ENCODE measurements around the gene TIGD3. TPM values are rescaled to one million over a fixed set of nuclear protein-coding genes. Genes with fewer than 3 reads are reported as not detected.

The TIGD3 gene
- total and polyA plus RNA-seq, 9 of the 15 experiments (the other 6 are each of a cell fraction or from before 2014, with no cell fraction given): 0.06 to 1.3 (median 0.56) TPM

GRCh38 chr11:65341856-65342255 lies 12.7 kb upstream of the TIGD3 start:
- no peak overlapping the region for H3K9ac ChIP-seq (ENCODE audit: insufficient read depth in 1 of 2, low read depth in 2 of 2, low read length in 2 of 2)
- H3K27me3 ChIP-seq (ENCODE audit: control insufficient read depth in 2 of 2, insufficient read depth in 2 of 2, low read length in 2 of 2): no peaks in the 10 kb centered on the region
- peaks cover 32% of the 10 kb centered on the region for H3K79me2 ChIP-seq (ENCODE audit: control insufficient read depth, insufficient read depth, low read length)
- ChIA-PET CTCF (ENCODE audit: low intra/inter-chr PET ratio) (no interaction called here), POLR2A (interaction anchor here (0.6 to 1.5 kb wide), 8 partner anchors 8 to 557 kb away, joined by 3 to 6 read pairs (median 3); partner anchors contain the start of genes DPF2 and TIGD3)
- 93% methylated on average over 3 of the region's 3 CpGs for WGBS (ENCODE audit: insufficient coverage, low coverage, missing lambda C conversion rate)
- H3K4me2 ChIP-seq (ENCODE audit: insufficient read depth, low read length): no peak overlapping the region
- H3K27ac ChIP-seq (ENCODE audit: extremely low read depth, low read depth, low read length): no peak overlapping the region
- no peaks in the 10 kb centered on the region for H3K9me1 ChIP-seq (ENCODE audit: control insufficient read depth, insufficient read depth, low read length)
- TF ChIP-seq IFI16 (CRISPR knock-in tag; IDR thresholded peaks at IDR 0.05) (no peak), ZNF592 (IDR thresholded peaks at IDR 0.05) (no peak), CREB3L1 (IDR thresholded peaks at IDR 0.05; ENCODE audit: borderline replicate concordance, low read depth) (no peak), CHD1 (IDR thresholded peaks at IDR 0.05; ENCODE audit: low read length) (no peak), RUNX1 (IDR thresholded peaks at IDR 0.05; ENCODE audit: low read depth) (no peak), GATA2 (CRISPR knock-in tag; IDR thresholded peaks at IDR 0.05) (no peak), EP300 (IDR thresholded peaks at IDR 0.05; ENCODE audit: low read length) (no peak), ATF7 (IDR thresholded peaks at IDR 0.05) (no peak), TEAD4 (IDR thresholded peaks at IDR 0.05; ENCODE audit: low read length) (no peak), TEAD4 (CRISPR knock-in tag; IDR thresholded peaks at IDR 0.05; ENCODE audit: borderline replicate concordance) (no peak), GABPB1 (CRISPR knock-in tag; IDR thresholded peaks at IDR 0.05) (no peak), ZNF778 (CRISPR knock-in tag; IDR thresholded peaks at IDR 0.05) (no peak), MEF2D (tag; conservative IDR thresholded peaks at IDR 0.05; ENCODE audit: low read depth) (no peak), MBD2 (IDR thresholded peaks at IDR 0.05; ENCODE audit: borderline replicate concordance, low read depth) (no peak), HNRNPUL1 (IDR thresholded peaks at IDR 0.05; ENCODE audit: low read length) (no peak), PKNOX1 (IDR thresholded peaks at IDR 0.05) (no peak), ZNF444 (CRISPR knock-in tag; IDR thresholded peaks at IDR 0.05) (no peak), BCL6 (CRISPR knock-in tag; IDR thresholded peaks at IDR 0.05) (no peak)
- H2AFZ ChIP-seq (ENCODE audit: low read depth, low read length): no peak overlapping the region
- no peak for ATAC-seq
- in situ Hi-C loops (cut with MboI) (no loop called here), intact Hi-C loops (cut with micrococcal nuclease) (no loop called here)
- no TSS peak for BruUV-seq (replicated peaks)
- peaks cover 9% of the 10 kb centered on the region for H4K20me1 ChIP-seq (replicated peaks; ENCODE audit: control insufficient read depth, insufficient read depth, low read length)
- H3K9me3 ChIP-seq (replicated peaks; ENCODE audit: control insufficient read depth, insufficient read depth, low read depth, low read length): no peaks in the 10 kb centered on the region
- H3K4me3 ChIP-seq: no peak overlapping the region
- peaks cover 82% of the 10 kb centered on the region for H3K36me3 ChIP-seq (ENCODE audit: control insufficient read depth, insufficient read depth, low read length)
- H3K4me1 ChIP-seq (replicated peaks in 1 of 2; ENCODE audit: control insufficient read depth in 2 of 2, insufficient read depth in 2 of 2, low read length in 2 of 2): peaks cover 11% of the 10 kb centered on the region in 2 experiments; a peak in 4 of 5 replicates
- DNase-seq (ENCODE audit: extremely low read depth in 1 of 4, low spot score in 3 of 4): no peak
- no peak for FAIRE-seq
